Hematopoietic multipotent progenitor cell treated with erythropoietin and hydrocortisone succinate and interleukin-3 and kit ligand, for 6 days (in vitro differentiated cells): ENCODE results near the gene F8A1.
"Not testable (repeated sequence)": the region's sequence is repeated elsewhere in the genome, so short reads cannot be mapped to it uniquely, and the experiment has no call there.

Experiments
- DNase-seq: peaks from one replicate; pipeline ENCODE4 v3.0.0-alpha.2; 2015

Gene F8A1

DNA sequence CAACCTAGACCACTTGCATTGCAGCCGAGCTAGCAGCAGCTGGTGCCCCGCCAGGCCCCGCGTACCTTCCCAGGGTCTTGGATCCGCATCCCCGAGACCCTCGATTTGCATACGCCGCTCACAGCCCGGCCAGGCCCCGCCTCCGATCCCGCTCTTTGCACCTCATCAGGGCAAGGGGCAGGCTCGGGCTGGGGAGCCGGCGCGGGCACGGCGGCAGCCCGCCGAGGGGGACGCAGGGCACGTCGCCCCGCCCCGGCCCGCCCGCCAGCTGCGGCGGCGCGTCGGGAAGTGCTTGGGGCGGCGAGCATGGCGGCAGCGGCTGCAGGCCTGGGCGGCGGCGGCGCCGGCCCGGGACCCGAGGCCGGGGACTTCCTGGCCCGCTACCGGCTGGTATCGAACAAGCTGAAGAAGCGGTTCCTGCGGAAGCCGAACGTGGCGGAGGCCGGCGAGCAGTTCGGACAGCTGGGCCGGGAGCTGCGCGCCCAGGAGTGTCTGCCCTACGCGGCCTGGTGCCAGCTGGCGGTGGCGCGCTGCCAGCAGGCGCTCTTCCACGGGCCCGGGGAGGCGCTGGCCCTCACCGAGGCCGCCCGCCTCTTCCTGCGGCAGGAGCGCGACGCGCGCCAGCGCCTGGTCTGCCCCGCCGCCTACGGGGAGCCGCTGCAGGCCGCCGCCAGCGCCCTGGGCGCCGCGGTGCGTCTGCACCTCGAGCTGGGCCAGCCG, at the start of gene F8A1:
Gene F8A1 (plus strand): TSS at position 287 of the 720 bp plus-strand sequence. CDS start 20 bp downstream, at position 307.
- not testable (repeated sequence) for DNase-seq

DNA sequence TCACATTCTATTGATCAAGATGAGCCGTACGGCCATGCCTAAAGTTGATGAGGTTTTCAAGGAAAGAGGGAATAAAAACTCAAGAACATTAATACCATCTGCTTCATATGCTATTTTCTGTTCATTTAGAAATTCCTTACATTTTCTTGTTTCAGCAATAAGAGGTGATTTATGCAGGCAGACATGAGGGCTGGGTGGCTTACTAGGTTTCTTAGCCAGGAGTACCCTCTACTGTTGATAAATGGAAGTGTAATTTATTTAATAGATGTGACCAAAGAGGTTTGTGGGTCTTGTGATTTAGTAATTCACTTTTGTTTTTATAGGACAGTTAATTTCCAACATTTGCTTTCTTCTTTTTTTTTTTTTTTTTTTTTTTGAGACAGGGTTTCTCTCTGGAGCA, 45.3 kb upstream of the F8A1 start:
- DNase-seq = peak; percentile 80

DNA sequence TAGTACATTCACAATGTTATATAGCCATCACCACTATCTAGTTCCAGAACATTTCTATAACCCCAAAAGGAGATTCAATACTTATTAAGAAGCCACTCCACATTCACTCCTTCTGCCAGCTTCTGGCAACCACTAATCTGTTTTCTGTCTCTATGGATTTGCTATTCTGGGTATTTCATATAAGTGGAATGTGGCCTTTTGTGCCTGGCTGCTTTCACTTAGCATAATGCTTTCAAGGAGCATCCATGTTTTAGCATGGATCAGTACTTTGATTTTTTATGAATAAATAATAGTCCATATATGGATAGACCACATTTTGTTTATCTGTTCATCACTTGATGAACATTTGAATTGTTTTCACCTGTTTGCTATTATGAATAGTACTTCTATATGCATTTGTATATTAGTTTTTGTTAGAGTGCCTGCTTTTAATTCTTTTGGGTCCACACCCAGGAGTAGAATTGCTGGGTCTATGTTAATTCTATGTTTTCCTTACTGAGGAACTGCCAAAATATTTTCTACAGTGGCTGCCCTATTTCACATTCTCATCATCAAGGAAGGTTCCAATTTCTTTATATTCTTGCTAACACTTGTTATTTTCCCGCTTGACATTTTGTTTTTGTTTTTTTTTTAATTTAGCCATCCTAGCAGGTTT, 35.1 kb upstream of the F8A1 start:
- DNase-seq = no peak

DNA sequence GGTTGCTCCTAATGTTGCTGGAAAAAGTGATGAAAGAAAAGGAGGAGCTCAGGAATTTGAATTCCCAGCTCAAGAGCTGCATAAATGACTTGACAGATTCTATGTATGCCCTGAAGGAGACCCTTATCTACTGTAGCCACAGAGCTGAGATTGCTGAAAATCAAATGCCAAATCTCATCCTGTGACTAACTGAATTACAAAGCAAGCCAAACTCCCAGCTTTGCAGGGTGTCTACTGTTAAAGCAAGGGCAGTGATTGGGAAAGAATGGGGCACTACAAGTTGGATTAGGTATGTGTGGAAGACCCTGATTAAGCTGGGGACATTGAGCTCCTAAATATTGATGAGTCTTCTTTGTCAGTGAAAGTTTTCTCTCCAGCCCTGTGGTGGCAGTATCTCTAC, 30.9 kb upstream of the F8A1 start:
- DNase-seq = no peak

DNA sequence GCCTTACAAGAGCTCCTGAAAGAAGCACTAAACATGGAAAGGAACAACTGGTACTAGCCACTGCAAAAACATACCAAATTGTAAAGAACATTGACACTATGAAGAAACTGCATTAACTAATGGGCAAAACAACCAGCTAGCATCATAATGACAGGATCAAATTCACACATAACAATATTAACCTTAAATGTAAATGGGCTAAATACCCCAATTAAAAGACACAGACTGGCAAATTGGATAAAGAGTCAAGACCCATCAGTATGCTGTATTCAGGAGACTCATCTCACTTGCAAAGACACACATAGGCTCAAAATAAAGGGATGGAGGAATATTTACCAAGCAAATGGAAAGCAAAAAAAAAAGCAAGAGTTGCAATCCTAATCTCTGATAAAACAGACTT, 17.6 kb upstream of the F8A1 start:
- not testable (repeated sequence) for DNase-seq

DNA sequence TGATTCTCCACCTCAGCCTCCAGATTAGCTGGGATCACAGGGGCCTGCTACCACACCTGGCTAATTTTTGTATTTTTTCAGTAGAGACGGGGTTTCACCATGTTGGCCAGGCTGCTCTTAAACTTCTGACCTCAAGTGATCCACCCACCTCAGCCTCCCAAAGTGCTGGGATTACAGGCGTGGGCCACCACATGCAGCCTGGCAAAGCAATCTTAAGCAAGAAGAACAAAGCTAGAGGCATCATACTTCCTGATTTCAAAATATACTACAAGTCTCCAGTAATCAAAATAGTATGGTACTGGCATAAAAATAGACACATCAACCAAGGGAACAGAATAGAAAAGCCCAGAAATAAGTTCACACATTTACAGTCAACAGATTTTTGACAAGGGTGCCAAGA, 12.8 kb upstream of the F8A1 start:
- no peak for DNase-seq

DNA sequence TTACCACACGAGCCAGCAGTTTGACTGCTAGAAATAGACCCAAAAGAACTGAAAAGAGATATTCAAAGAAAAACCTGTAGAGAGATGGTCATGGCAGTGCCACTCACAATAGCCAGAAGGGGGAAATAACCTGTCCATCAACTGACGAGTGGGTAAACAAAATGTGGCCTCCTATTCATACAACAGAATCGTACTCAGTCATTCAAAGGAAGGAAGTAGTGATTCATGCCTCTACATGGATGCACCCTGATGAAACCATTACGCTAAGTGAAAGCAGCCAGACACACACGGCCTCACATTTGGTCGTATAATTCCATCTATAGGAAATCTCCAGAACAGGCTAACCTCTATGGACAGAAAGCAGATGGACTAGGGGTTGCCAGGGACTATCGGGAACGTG, 2.1 kb upstream of the F8A1 start:
- not testable (repeated sequence) for DNase-seq

DNA sequence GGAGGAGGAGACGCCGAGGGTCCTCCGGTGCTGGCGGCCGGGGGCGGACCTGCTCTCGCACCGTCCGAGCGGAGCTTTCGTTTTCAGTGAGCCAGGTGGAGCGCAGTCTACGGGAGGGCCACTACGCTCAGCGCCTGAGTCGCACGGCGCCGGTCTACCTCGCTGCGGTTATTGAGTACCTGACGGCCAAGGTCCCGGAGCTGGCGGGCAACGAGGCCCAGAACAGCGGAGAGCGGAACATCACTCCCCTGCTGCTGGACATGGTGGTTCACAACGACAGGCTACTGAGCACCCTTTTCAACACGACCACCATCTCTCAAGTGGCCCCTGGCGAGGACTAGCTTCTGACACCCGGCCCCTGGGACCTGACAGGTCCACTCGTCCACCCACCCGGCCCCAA, 1.1 kb upstream of the F8A1 start:
- DNase-seq = not testable (repeated sequence)

DNA sequence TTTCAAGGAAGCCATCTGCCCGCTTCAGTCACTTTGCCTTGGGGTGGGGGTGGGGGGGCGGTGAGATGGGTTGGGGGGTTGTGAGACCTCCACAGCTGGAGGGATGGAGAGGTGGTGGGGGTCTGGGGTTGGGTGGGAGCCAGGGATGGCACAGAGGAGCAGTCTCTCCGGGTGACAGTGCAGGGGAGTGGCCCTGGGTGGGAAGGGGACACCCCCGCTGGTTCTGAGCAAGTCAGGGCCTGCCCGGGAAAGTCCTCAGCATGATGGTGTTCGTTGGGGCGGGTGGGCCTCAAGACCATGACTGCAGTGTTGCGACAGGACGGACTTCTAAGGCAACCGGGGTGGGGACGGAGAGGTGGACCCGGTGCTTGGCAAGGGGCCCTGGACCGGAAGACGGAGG, 606 bp upstream of the F8A1 start:
- DNase-seq = not testable (repeated sequence)

DNA sequence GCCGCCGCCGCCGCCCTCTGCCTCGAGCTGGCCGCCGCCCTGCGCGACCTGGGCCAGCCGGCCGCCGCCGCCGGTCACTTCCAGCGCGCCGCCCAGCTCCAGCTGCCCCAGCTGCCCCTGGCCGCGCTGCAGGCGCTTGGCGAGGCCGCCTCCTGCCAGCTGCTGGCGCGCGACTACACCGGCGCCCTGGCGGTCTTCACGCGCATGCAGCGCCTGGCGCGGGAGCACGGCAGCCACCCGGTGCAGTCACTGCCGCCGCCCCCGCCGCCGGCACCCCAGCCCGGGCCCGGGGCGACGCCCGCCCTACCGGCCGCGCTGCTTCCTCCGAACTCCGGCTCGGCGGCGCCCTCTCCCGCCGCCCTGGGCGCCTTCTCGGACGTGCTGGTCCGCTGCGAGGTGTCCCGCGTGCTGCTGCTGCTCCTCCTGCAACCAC, 650 bp downstream of the F8A1 start:
- not testable (repeated sequence) for DNase-seq

DNA sequence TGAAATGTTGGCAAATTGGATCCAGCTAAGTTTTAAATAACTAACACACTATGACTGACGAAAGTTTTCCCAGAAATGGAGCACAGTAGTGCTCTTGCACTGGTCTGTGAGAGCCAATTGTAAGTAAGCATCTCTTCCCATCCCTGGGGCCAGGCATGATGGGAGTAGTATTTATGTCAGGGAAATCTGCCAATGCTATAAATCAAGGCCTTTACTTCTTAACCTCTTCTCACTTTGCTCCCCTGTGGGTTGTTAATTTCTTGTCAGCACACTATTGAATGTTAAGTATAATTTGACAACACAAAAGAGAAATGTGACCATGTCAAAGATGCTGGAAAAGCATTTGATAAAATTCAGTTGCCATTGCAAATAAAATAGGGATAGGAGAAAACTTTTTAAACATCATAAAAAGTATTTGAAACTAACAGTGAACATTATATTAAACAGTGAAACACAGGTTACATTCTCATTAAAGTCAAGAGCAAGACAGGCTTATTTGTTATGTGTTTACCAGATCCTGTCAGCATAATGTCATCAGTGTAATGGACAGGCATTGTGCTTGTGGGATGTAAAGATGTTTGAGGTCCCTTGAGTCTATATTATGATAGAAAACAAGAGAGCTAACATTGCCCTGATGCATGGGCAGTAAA, 5.0 kb downstream of the F8A1 start:
- DNase-seq = no peak

DNA sequence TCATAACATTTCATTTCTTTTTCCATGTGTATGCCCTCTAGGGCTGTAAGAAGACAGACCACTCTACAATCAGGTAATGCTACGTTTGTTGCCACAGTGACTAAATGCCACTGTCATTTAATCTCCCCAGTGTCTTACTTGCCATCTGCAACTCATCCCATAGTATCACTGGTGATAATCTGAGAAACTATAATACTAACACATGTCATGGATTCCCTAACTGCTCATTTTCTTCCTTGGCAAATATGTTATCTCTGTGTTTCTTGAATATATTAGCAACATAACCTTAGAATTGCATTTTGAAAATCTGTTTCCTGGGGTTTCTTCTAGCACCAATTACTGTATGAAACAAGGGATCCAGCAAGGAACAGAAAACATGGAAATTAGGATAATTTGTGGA, 6.1 kb downstream of the F8A1 start:
- no peak for DNase-seq

DNA sequence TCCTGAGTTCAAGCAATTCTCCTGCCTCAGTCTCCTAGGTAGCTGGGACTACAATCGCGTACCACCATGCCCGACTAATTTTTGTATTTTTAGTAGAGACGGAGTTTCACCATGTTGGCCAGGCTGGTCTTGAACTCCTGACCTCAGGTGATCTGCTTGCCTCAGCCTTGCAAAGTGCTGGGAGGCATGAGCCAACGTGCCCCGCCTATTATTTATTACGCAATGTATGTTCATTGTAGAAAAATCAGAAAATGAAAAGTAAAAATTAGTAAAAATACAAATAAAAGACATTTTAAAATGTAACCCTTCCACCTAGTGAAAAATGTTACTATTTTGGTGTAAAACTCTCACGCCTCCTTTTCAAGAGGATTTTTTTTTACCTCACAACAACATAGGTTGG, 14.2 kb downstream of the F8A1 start:
- no peak for DNase-seq

DNA sequence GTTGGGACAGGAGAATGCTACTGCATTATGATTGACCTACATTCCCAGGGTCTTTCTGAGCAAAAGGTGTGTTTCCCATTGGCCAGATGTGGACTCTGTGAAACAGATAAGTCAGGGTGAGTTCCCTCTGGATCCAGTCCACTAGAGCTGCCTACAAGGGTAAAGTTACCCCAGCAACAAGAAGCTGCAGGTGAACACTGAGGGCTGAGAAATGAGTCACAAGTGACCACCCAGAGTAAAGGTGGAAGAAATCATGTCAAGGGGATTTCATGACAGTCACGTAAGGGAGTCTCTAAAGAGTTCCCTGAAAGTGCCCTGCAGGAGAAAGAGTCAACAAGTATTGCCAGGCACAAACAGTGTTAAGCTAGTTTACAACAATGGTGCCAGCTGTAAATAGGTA, 16.3 kb downstream of the F8A1 start:
- no peak for DNase-seq

DNA sequence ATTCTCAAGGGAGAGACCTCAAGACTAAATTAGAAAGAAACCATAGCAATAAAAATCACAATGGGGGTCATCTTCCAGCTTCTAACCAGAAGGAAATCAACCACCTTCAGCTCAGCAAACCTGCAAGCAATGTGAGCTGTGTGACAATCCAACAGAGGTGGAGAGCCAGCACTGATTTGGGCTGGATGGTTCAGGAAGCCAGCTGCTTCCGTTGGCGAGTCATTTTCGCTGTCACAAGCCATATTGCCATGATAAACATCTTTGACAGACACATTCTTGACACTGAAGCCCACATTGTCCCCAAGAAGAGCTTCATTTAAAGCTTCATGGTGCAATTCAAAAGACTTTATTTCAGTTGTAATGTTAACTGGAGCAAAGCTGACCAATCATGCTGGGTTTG, 22.7 kb downstream of the F8A1 start:
- no peak for DNase-seq

DNA sequence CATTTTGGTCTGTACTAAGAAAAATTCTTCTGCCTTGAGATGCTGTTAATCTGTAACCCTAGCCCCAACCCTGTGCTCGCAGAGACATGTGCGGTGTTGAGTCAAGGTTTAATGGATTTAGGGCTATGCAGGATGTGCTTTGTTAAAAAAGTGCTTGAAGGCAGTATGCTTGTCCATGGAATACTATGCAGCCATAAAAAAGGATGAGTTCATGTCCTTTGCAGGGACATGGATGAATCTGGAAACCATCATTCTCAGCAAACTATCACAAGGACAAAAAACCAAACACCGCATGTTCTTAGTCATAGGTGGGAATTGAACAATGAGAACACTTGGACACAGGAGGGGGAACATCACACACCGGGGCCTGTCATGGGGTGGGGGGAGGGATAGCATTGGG, 23.9 kb downstream of the F8A1 start:
- DNase-seq = not testable (repeated sequence)

DNA sequence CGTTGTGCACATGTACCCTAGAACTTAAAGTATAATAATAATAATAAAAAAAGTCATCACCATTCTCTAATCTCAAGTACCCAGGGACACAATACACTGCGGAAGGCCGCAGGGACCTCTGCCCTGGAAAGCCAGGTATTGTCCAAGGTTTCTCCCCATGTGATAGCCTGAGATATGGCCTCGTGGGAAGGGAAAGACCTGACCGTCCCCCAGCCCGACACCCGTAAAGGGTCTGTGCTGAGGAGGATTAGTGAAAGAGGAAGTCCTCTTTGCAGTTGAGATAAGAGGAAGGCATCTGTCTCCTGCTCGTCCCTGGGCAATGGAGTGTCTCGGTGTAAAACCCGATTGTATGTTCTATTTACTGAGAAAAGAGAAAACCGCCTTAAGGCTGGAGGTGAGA, 24.4 kb downstream of the F8A1 start:
- DNase-seq = not testable (repeated sequence)

DNA sequence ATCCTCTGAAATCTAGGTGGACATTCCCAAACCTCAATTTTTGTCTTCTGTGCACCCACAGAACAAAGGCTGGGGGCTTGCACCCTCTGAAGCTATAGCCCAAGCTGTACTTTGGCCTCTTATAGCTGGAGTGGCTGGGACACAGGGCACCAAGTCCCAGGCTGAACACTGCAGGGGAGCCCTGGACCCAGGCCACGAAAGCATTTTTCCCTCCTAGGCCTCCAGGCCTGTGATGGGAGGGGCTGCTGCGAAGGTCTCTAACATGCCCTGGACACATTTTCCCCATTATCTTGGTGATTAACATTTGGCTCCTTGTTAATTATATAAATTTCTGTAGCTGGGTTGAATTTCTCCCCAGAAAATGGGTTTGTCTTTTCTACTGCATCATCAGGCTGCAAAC, 27.9 kb downstream of the F8A1 start:
- DNase-seq = no peak

DNA sequence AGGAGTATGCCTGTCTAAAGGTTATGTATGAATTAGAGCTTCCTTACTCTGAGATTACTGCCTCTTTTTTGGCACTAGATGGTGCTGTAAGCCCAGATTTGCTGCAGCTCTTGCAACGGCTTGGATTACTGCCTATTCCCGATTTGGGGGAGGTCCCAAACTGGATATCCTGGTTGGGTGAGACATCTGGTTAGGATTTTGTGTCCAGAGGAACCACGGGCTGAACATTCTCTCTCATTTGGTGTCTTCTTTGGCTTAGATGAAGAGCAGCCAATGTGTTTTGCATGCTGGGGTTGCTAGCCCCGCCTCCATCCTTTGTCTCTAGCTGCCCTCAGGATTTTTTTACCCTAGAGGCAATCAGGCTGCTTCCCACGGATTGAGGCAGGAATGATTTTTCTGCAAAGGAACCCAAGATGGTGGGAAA, 31.9 kb downstream of the F8A1 start:
- DNase-seq = peak; percentile 47

DNA sequence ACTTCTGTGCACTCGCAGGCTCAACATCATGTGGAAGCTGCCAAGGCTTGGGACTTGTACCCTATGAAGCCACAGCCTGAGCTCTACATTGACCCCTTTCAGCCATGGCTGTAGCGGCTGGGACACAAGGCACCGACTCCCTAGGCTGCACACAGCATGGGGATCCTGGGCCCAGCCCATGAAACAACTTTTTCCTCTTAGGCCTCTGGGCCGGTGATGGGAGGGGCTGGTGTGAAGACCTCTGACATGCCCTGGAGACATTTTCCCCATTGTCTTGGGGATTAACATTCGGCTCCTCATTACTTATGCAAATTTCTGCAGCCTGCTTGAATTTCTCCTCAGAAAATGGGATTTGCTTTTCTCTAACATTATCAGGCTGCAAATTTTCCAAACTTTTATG, 38.6 kb downstream of the F8A1 start:
- not testable (repeated sequence) for DNase-seq
